Activated CD8-positive, alpha-beta memory T cell treated with anti-CD3 and anti-CD28 coated beads, Interleukin-2, amount 50 U/mL, for 4 hours (primary cell): ENCODE measurements around the gene CEP170.

Experiments
- DNase-seq: peaks from one replicate; pipeline ENCODE4 v3.0.0-alpha.2; 2020

CEP170 gene

DNA sequence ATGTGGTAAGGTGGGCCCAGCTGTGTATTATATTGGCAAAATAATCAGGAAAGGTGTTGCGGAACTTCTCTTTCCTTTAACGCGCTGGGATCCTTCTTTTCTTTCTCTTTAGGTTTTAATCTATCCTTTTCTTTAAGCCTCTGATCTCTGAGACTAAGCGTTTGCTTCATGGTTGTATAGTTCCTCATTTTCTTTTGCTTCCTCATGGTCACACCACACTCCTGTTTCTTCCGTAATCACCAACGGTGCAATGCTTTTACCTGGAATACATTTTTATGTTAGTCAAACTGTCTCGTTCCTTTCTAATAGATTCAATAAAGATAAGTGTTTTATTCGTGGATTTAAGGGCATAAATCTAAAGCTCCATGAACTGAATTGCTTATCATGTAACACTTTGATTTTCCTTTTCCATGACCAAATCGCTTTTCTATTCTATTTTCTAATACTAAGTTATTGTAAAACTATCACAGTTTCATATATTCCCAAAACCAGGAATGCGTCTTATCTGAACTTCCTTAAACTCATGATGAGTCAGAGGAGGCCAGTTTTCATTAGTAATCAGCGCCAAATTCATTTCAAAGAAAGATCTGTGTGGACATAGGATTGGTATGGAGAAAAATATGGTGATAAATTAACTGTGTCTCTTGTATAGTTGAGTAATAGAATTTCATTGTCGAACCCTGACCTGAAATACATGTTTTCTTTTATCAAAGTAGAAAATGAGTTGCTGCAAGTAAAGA lies 13.0 kb upstream of the CEP170 start:
- no peak for DNase-seq

DNA sequence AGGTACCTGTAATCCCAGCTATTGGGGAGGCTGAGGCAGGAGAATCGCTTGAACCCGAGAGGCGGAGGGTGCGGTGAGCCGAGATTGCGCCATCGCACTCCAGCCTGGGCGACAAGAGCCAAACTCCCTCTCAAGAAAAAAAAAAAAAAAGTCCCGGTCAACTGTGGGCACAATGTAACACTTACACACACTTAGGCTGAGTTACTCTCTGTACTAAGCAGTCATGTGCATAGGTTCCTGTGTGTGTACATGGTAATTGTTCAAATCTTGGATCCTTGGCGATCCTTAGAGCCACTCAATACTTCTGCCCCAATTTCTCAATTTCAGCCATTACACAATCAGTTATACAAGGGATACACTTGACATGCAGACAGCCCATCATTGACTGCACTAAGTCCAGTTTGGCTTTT lies 12.4 kb upstream of the CEP170 start:
- DNase-seq: no peak

DNA sequence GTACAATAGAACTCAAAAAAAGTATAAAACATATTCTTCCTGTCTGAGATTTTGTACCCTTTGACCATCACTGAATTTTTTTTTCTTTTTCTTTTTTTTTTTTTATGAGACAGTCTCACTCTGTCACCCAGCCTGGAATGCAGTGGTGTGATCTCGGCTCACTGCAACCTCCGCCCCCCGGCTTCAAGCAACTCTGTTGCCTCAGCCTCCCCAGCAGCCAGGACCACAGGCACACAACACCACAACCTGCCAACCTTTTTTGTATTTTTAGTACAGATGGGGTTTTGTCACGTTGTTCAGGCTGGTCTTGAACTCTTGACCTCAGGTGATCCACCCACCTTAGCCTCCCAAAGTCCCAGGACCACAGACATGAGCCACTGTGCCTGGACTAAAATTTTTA lies 11.2 kb upstream of the CEP170 start:
- DNase-seq: no peak

DNA sequence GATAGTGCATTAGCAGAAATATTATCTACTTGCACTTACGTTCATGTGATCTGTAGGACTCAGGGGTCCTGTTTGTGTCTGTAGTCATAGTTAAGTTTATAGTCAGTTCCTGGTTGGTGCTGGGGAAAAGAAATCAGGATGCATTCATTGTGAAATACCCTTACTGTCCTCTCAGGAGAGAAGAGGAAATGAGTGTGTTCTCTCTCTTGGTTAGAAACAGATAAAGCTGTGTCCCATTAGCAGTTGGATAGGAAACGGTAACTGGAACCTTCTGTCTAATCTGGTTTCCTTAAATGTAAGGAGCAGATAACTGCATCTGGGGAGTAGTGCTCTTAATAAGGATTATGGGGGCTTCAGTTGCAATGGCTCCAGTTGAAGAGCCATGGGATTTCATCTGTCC lies 9.6 kb upstream of the CEP170 start:
- DNase-seq: no peak

DNA sequence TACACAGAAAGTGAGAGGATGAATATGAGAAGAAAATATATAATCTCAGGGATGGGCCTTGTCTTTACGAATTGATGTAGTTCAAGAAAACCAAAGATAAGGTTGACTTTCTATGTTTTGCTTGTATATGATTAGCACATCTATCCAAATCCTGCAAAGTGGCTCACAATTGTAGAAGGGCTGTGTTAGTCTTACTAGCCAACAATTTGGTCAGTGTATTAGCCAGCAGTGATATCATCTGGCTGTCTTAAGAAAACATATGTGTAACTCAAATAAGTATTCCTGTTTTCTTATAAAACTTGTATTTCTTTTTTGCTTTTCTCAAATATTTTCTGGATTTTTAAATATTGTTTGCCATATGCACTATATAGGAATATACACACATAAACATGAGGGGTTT lies 6.3 kb upstream of the CEP170 start:
- DNase-seq: no peak

DNA sequence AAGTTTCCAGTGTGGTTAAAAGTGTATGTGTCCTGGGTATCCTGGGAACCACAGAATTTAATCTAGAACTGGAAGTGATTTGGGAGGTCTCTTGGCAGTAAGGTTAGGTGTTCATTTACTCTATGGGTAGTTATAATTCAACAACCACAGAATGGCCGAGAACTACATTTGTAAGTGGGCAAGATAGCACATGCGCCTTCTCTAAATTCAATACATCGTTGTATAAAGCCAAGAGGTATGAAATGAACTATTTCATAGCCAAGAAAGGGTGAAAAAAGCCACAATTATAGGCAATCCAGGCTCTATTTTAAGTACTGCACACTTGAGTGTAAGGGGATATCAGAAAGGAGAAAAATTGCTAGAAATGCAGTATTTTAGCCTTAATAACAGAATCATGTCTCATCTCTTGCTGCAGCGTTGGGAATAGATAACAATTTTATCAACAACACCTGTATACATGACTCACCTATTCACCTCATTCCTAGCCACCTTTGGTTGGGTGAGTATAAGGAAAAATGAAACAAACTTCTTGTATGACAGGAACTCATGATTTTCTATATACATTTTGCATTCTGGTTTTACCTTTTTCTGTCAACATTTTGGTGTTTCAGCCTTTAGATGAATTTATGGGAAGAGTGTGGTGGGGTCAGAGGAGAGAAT lies 5.3 kb upstream of the CEP170 start:
- no peak for DNase-seq

DNA sequence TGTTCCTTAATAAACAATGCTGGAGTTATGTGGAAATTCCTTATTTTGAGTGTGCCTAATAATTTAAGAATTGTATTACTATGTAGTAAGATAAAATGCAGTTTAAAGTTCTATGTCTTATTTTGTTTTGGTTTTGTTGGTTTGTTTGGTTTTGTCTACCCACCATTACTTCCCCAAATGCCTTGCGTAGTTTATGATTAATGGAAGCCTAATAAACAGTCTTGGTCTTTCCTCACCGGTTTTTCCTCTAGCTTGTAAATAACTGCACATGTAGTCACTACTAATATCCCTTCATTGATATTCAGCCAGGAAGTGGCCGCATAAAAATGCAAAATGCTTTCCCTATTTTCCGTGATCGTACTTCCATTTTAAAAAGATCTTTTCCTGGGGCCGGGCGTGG lies 3.6 kb upstream of the CEP170 start:
- no peak for DNase-seq

DNA sequence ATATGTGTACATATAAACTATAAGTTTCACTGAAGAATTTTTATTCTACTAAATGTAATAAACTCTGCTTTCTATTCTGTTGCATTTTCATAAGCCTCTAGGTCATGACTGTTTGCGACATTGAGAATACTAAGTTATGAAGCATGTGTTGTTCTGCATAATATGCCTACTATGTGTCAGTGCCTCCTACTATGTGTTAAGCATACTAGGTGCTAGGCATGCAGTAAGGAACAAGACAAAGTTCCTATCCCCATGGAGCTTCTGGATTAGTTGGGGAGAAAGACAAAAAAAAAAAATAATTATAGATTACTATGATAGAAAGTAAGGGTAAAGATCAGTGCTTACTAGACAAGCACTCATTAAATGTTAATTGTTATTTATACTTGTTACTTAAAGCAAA lies 2.1 kb upstream of the CEP170 start:
- DNase-seq: no peak

DNA sequence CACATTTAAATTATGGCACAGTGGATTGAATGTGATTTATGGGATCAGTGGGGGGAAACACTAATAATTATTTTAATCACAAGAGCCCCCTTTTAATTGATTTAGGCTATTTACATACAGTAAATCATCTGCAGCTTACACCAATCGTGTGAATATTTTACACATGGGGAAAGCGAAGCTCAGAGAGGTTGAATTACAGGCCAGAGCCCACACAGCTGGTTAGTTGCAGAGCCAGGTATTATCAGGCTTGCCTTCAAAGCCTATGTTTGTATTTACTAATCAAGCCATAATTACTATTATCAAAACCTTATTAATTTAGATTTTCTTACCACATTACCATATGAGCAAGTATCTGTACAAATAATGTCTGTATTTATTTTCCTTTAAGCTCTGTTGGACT lies 1.5 kb upstream of the CEP170 start:
- no peak for DNase-seq

DNA sequence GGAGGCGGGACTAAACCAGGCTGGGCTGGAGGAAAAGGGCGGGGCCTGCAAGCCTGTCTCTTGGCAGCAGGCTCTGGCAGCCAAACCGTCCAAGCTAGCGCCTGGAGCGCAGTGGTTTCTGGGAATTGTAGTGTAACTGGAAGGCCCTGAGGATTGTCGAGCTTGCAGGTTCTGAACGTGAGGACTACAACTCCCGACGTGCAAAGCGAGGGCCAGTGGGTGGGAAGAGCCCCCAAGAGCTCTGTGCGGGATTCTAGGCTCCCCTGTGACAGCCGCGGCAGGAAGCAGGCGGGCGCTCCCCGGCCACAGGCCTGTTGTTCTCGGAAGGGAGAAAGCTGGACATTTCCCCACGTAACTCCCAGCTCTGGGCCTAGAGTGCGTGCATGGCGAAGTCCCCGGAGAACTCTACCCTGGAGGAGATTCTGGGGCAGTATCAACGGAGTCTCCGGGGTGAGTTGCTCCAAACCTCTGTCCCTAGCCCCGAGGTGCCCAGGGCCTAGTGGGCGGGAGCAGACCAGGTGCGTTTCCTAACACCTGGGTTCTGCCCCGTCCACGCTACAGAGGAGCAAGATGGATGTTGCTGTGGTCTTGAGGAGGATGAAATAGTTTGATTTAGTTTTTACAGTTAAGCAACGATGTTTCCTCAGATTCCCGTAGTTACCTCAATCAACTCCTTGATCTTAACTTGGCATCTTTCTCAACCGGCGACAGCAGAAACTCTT lies 871 bp upstream of the CEP170 start, which contains the start of gene SDCCAG8:
SDCCAG8 (plus strand) TSS at position 251 of the 722 bp plus-strand sequence; CDS start at position 384, 133 bp downstream.
- DNase-seq: peak; percentile 92

DNA sequence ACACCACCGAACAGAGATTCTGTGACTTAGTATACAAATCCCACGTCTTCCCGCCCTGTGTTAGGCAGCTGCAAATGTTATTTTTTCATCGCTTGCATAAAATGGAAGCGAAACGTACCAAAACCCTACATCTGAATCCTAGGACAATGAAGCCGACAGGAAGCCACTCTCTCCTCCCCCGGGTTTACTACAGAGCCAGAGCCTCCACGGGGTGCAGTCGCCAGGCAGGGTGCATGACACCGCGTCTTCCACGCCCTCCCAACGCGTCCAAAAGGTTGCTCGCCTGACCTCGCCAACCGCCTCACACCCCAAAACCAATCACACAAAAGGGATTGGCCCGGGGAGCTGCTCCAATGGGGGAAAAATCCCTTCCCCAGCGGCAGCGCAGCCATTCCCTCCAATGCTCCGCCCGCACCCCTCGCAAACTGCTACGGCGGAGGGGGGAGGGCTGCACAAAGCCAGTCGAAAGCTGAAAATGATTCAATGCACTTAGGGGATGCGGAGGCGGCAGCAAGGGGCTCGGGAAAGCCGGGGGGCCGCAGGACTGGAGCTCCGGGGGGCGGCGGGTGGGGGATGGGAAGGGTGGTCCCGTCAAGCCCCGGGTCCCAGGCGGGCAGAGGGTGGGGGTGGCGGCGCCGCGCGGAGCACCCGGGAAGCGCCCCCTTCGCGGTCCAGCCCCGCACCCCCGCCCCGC lies 701 bp downstream of the CEP170 start:
- peak; percentile 56 for DNase-seq

DNA sequence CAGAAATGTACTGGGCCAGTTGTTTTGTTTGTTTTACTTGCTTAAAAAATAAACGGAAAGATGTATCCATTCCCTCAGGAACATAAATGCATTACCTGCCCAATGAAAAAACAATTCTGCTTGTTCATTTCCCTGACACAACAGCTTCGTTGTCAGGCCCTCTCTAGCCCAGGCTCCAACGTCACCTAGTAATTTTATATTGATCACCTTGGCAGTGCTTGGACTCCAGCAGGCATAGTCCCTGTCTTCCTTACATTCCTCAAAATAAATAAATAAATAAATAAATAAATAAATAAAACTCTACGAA lies 1.2 kb downstream of the CEP170 start:
- no peak for DNase-seq

DNA sequence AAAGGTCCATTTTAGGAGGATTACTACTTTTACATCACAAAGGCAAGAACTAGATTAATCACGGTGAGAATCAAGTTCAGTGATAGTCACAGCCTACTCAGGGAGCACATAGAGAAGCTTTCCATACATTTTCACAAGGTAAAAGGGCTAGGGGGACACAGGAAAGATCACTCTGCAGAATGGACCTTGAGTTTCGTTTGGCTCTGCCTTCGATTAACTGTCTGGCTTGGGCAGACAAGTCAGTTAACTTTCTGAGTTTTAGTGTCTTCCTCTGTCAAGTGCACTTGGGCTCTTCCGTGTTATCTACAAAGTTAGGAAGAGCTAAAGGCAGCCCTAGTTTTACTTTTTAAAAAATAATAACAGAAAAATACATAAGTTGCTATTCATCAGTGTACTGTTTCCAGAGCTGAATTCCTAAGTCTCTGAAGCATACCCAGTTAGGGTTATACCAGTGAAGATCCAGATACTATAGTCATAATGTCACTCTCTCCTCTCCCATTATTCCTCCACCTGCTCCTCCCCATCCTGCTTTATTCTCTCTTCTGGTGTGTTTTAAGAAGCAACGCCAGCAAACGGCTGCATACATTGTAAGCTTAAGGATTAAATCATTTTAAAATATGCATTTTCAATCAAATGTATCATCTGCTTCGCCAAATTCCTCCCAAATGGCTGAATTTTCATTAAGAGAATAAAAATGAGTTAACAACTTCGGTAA lies 1.7 kb downstream of the CEP170 start:
- DNase-seq: no peak

DNA sequence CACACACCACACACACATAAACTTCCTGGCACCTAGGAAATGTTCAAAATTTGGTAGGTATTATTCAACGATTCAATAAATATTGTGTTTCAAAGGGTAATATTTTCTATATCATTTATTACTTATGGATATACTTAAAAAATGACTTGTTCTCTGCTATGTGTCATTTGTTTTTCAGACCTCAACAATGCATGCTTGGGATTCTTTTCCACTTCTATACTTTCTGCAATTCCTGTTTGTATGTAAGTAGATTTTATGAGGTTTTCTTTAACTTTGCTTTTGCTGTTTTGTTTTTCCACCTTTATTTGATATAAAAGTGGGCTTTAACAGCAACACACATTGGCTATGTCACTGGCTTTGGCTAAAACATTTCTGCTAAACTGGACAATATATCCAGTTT lies 3.5 kb downstream of the CEP170 start:
- DNase-seq: no peak

DNA sequence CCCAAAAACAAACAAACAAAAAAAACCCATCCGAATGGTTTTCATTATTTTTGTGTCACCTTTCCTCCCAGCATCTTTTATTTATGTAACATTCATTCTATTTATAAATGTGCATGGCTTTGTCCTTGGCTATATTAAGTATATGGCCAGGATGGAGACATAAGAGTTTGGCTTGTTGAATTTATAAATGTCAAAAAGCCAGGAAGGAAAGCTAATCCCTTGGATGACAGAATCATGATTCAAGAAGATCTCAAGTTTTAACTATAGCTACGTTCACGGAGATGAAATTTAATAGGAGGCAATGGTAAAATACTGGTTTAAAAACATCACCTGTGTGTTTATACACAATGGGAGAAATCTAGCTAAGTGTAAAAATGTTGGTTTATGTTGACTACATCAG lies 5.0 kb downstream of the CEP170 start:
- no peak for DNase-seq

DNA sequence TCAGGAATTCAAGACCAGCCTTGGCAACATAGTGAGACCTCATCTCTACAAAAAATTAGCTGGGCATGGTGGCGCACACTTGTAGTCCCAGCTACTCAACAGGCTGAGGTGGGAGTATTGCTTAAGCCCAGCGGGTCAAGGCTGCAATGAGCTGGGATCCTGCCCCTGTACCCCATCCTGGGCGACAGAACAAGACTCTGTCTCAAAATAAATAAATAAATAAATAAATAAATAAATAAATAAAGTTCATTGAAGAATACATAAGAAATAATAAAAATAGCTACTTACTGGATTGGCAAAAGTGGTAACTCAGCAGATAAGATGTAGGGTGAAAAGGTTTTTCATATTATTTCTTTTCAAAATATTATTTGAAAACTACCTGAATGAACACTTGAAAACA lies 5.9 kb downstream of the CEP170 start:
- no peak for DNase-seq

DNA sequence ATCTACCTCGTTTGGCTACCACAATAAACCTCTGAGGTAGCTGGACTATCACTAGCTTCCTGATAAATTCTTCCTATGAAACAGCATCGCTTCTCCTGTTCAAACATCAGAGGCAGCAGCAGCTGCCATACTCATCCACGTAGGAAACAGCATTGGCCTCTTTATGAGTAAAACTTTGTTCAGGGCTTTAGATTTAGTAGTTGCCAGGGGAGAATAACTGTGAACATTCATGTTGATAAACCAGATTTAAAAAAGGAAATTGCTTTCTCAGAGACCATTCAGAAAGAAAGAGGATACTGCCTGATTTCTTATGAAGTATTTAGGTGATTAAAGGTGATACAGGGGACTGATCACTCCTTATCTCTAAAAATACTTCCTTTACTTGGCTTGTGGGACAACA lies 7.2 kb downstream of the CEP170 start:
- DNase-seq: no peak

DNA sequence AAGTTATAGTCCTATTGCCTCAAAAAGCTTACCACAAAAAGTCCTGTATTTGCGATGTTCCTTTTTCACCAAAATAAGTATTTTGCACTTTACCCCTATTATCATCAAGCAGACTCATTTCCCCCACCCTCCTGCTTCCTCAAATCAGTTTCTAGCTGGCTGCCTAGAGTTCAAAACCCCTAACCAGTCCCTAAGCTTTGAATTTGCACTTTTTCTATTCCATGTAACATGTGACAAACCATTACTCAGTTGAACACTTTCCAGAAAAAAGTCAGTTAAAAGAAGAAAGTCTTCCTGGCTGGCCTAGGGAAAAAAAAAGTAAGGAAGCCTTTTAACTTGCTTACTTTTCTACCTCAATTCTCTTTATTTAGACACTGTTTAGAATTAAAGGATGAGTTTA lies 8.2 kb downstream of the CEP170 start:
- no peak for DNase-seq

DNA sequence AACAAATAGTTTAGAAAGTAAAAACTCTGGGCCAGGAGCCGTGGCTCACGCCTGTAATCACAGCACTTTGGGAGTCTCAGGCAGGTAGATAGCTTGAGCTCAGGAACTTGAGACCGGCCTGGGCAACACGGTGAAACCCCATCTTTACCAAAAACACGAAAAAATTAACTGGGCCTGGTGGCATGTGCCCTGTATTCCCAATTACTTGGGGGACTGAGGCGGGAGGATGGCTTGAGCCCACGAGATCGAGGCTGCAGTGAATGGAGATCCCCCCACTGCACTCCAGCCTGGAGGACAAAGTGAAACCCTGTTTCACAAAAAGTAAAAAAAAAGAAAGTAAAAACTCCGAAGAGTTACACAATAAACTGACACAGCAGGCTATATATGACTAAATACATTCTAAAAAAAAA lies 10.6 kb downstream of the CEP170 start:
- no peak for DNase-seq

DNA sequence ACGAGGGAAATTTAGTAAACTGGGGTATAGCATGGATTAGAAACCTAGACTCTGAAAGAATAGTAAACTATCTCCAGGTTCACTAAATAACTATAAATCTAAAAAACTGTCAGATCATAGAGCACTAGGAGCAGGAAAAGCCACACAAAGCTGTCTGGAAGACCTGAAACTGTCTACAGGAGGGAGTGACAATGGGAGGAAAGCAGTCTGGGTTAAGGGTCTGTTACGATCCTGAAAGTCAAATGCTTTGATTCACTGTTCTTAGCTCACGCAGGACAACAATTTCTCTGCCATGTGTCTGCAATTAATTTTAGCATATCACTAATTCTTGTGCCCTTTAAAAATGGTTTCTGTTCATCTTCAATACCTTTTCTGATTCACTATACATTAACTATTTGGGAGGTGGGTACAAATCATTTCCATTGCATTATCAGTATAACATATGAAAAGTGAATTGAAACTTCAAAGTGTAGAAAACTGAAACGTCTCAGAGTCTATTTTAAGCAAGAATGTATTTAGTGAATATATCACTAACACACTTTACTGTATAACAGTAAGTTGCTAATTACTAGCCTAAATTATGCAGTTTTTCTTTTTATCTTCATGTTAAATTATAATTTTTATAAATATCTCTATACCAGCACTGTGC lies 18.4 kb downstream of the CEP170 start:
- DNase-seq: no peak

DNA sequence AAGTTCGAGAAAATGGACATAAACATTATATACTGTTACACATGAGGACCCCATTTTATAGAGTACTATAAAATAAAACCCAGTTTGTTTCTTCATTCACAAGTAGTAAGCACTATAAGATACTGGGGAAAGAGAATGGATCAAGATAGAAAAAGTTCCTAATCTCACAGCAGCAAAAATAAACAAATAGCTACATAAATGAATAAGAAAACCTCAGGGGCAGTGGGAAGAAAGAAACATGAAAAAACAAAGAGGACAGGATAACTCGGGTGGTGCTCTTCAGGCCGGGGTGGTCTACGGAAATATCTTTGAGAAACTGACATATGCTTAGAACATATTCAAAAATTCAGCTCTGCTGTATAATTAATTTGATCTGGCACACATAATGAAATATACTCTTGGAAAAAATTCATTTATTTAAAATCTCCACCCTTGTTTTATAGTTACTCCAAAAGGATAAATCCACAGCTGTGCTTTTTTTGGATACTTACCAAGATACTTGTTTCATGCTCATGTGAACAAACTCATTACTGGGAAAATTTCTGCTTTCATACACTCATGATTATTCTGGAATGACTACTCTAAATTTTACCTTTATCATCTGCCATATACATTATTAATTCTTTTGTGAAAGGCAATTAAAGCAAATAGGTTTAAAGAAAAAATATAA lies 20.0 kb downstream of the CEP170 start:
- no peak for DNase-seq

DNA sequence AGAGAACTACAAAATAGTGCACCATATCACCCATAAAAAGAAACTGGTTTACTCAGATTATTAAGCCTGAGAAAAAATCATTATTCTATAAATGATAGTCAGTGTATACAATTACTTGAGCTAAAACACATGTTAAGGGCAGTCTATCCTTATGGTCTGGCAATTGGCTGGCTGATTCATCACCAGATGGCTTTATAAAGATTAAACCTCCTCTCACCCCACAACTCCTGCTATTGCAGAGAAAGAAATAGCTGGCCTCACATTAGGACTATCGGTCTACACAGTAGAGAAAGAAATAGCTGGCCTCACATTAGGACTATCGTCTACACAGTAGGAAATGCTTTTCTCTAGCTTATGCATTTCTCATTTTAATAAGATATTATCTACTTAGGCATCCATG lies 21.2 kb downstream of the CEP170 start:
- DNase-seq: no peak
